Skeletal muscle tissue (tissue), 4 donors: ENCODE measurements around the gene SLC4A8. TPM values are rescaled to one million over a fixed set of nuclear protein-coding genes. Genes with fewer than 3 reads are reported as not detected.

Source experiments
- H3K27ac ChIP-seq: one replicate; pipeline ENCODE4 v1.7.0; 2013; ENCODE audit warnings: mild to moderate bottlenecking, low read depth, low read length, inconsistent platforms
- H3K27me3 ChIP-seq, 3 donors: one replicate each; pipeline ENCODE4 v1.7.0; 2013; ENCODE audit warnings: low read length in 3 of 3; ENCODE audit not compliant: control insufficient read depth in 3 of 3, insufficient read depth in 3 of 3
- H3K36me3 ChIP-seq, 3 donors: one replicate each; pipeline ENCODE4 v1.7.0; 2013; ENCODE audit warnings: low read length in 3 of 3; ENCODE audit not compliant: control insufficient read depth in 3 of 3, insufficient read depth in 3 of 3
- H3K4me1 ChIP-seq, 3 donors: one replicate each; pipeline ENCODE4 v1.7.0; 2013; ENCODE audit warnings: low read length in 3 of 3, mild to moderate bottlenecking in 3 of 3; ENCODE audit not compliant: control insufficient read depth in 3 of 3, insufficient read depth in 3 of 3
- H3K4me3 ChIP-seq, 3 donors: one replicate each; pipeline ENCODE4 v1.7.0; 2013; ENCODE audit warnings: low read length in 3 of 3
- H3K9ac ChIP-seq, 3 donors: one replicate each; pipeline ENCODE4 v1.7.0; 2013; ENCODE audit warnings: low read length in 3 of 3, mild to moderate bottlenecking in 3 of 3, moderate library complexity in 2 of 3, low read depth in 1 of 3
- H3K9me3 ChIP-seq, 3 donors: one replicate each; pipeline ENCODE4 v1.7.0; 2013; ENCODE audit warnings: low read length in 3 of 3; ENCODE audit not compliant: control insufficient read depth in 3 of 3
- total RNA-seq: library from RNA; depleted of rRNA; stranded (reverse); fragments of >200 nt; gene quantifications from one replicate; pipeline ENCODE4 v1.2.3, GENCODE V29; 2014
- donor health status: Osteomylitis.

The SLC4A8 gene
- total RNA-seq, 1 donor from 2014 or later, result 0.52 TPM

DNA sequence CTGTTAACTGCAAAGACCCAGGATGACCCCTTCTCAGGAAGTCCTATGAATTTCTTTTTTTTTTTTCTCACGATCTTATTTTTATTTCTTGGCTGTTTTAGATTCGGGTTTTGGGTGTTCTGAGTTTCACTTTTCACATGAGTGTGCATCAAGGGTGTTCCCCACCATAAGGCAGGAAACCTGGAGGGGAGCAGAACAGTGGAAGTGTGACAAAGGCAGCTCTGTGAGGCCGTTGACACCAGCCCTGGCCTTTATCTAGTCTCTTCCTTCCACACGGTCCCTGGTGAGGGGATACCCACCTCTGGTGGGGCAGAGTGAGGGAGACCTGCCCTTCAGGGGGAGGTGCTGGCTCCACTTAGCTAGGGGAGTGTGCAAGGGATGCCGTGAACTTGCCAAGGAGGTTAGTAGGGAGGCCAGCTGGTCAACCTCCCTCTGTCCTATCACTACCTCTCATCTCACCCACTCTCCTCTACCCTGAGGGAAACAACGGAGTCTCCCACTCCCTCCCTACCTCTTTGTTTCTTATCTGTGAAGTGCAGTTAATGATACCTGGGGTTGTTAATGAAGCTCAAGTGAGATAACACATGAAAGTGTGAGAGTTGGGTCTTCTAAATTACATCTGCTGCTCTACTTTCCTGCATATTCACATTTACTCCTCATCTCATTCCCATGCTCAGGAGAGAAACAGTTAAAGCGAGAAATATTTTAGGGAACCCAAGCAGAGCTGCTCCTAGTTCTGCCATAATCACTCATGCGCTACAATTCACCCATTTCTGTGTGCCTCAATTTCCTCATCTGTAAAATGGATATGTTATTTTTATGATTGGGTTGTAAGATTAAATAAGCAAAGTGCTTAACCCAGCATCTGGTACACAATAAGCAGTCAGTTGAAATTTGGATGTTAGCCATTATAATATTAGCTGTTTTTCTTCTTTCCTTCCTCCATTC, 29.1 kb upstream of the SLC4A8 start:
- Histone ChIP-seq H3K4me3 (no peak overlapping the region), H3K36me3 (no peaks in the 10 kb centered on the region), H3K9ac (no peak overlapping the region), H3K27ac (no peak overlapping the region), H3K9me3 (no peaks in the 10 kb centered on the region), H3K27me3 (peaks cover 10 to 27% (median 11%) of the 10 kb centered on the region in 3 donors), H3K4me1 (peaks cover 5 to 12% (median 5%) of the 10 kb centered on the region in 3 donors)

DNA sequence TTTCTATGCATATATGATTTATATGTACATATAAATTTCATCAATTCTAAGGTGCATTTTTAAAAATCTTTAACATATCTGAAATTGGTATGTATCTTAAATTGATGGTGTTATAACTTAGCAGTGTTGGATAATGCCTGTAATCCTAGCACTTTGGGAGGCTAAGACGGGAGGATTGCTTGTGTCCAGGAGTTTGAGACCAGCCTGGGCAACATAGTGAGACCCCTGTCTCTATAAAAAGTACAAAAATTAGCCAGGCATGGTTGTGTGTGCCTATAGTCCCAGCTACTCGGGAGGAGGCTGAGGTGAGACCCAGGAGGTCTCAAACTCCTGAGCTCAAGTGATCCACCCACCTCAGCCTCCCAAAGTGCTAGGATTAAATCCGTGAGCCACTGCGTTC, 27.0 kb upstream of the SLC4A8 start:
- Histone ChIP-seq H3K9me3 (no peaks in the 10 kb centered on the region), H3K4me1 (peaks cover 0 to 2% (median 0%) of the 10 kb centered on the region in 3 donors), H3K9ac (no peak overlapping the region), H3K27me3 (peaks cover 3 to 20% (median 9%) of the 10 kb centered on the region in 3 donors), H3K36me3 (no peaks in the 10 kb centered on the region), H3K4me3 (no peak overlapping the region), H3K27ac (no peak overlapping the region)

DNA sequence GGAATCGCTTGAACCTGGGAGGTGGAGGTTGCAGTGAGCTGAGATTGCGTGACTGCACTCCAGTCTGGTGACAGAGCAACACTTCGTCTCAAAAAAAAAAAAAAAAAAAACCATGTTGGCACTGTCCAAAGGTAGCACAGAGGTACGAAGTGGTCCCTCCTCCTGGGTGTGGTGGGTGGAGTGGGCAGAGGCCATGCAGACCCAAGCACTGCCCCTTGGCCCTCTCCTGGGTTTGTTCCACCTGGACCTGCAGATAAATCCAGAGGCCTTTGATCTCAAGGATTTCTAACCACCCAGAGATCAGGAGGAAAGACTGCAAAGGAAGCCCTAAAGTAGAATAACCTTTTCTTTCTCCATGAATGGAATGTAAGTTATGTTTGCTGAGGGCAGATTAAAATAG, 24.7 kb upstream of the SLC4A8 start:
- Histone ChIP-seq H3K27me3 (peaks cover 3 to 10% (median 9%) of the 10 kb centered on the region in 3 donors), H3K27ac (no peak overlapping the region), H3K4me3 (no peak overlapping the region), H3K9me3 (no peaks in the 10 kb centered on the region), H3K9ac (no peak overlapping the region), H3K4me1 (no peaks in the 10 kb centered on the region), H3K36me3 (no peaks in the 10 kb centered on the region)

DNA sequence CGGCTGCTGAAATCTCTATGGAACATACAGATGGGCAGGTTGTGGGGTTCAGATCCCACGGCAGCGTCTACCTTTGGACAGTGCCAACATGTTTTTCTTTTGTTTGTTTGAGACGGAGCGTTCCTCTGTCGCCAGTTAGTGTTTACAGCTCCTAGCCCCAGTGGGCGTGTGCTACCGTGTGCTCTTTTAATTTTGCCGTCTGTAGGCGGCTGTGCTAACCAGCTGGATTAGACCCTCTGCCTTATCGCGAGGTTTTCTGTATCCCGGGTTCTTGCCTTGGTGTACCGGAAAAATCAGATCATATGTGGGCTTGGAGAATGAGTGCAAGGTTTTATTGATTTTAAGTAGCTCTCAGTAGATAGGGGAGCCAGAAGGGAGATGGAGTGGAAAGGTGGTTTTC, 23.6 kb upstream of the SLC4A8 start:
- H3K36me3 ChIP-seq, result no peaks in the 10 kb centered on the region
- no peaks in the 10 kb centered on the region for H3K4me1 ChIP-seq
- H3K27ac ChIP-seq, result no peak overlapping the region
- no peak overlapping the region for H3K9ac ChIP-seq
- H3K27me3 ChIP-seq, result peaks cover 0 to 9% (median 8%) of the 10 kb centered on the region in 3 donors
- H3K4me3 ChIP-seq, result no peak overlapping the region
- no peaks in the 10 kb centered on the region for H3K9me3 ChIP-seq

DNA sequence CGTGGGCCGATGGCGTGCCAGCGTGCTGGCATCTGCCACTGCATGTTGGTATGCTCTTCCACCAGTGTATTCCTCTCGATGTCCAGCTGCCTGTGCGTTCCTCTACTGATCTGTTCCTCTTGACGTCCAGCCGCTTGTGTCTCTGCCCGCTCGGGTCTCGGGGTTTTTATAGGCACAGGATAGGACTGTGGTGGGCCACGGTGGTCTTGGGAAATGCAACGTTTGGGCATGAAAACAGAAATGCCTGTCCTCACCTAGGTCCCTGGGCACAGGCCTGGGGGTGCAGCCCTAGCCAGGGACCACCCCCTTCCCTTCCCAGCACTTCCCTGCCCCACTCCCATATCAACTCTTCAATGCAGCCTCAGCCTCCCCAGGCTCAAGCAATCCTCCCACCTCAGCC, 23.1 kb upstream of the SLC4A8 start:
- Histone ChIP-seq H3K9ac (no peak overlapping the region), H3K4me3 (no peak overlapping the region), H3K27me3 (peaks cover 0 to 9% (median 8%) of the 10 kb centered on the region in 3 donors), H3K4me1 (no peaks in the 10 kb centered on the region), H3K36me3 (no peaks in the 10 kb centered on the region), H3K9me3 (no peaks in the 10 kb centered on the region), H3K27ac (no peak overlapping the region)

DNA sequence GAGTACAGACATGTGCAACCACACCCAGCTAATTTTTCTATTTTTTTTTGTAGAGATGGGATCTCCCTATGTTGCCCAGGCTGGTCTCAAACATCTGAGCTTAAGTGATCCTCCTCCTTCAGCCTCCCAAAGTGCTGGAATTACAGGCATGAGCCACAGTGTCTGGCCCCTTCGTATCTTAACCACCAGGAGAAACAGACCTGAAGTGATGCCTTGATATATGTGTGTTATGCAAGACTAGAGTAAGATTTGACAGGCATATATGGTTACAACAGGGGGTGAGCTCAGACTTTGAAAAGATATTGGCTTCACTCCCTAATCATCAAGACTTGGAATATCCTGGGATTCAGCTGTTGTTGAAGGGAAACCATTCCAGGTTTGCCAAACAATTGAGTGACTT, 22.7 kb upstream of the SLC4A8 start:
- H3K9me3 ChIP-seq, result no peaks in the 10 kb centered on the region
- no peaks in the 10 kb centered on the region for H3K4me1 ChIP-seq
- H3K27me3 ChIP-seq, result peaks cover 0 to 9% (median 8%) of the 10 kb centered on the region in 3 donors
- H3K36me3 ChIP-seq, result no peaks in the 10 kb centered on the region
- no peak overlapping the region for H3K27ac ChIP-seq
- no peak overlapping the region for H3K4me3 ChIP-seq
- H3K9ac ChIP-seq, result no peak overlapping the region

DNA sequence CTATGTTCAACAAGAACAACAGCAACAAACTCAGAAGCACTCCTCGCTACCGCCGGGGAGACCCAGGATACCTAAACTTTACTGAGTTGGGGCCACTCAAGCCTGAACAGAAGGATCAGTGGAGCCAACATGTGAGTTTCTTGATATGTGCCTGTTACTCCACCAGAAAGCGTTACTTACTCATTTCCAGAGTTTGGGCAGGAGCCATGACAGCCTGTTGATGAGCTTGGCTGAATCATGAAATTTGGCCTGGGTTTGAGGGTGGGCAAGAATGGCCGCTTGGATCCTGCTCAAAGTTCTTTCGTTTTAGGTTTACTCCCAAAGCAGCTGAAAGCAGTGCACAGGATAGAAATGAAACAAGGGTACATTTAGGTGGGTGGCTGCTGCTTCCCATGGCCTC, 21.5 kb upstream of the SLC4A8 start:
- peaks cover 0 to 9% (median 8%) of the 10 kb centered on the region in 3 donors for H3K27me3 ChIP-seq
- no peaks in the 10 kb centered on the region for H3K36me3 ChIP-seq
- H3K4me3 ChIP-seq, result no peak overlapping the region
- no peak overlapping the region for H3K9ac ChIP-seq
- H3K9me3 ChIP-seq, result no peaks in the 10 kb centered on the region
- no peak overlapping the region for H3K27ac ChIP-seq
- no peaks in the 10 kb centered on the region for H3K4me1 ChIP-seq

DNA sequence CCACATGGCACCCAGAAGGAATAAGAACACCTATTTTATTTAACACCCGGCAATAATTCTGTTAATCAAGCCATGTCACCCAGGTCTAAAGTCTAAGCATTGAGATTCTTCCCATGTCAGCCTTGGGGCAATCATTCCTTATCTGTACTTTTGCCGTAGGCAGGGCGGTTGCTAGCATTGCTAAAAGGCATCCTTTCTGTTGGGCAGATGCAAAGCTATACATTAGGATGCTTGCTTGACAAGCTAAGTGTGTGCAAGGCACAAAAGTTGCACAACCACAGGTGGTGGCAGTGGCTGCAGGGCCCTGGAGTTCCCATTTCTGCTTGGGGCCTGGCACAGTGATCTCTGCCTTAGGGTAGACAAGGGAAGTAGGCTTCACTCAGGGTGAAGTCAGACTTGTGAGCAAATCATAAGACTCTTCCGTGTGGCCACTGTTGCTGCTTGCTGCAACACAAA, 20.9 kb upstream of the SLC4A8 start:
- H3K27me3 ChIP-seq, result peaks cover 0 to 9% (median 8%) of the 10 kb centered on the region in 3 donors
- H3K36me3 ChIP-seq, result no peaks in the 10 kb centered on the region
- no peak overlapping the region for H3K9ac ChIP-seq
- no peak overlapping the region for H3K4me3 ChIP-seq
- H3K4me1 ChIP-seq, result no peaks in the 10 kb centered on the region
- H3K9me3 ChIP-seq, result no peaks in the 10 kb centered on the region
- H3K27ac ChIP-seq, result no peak overlapping the region

DNA sequence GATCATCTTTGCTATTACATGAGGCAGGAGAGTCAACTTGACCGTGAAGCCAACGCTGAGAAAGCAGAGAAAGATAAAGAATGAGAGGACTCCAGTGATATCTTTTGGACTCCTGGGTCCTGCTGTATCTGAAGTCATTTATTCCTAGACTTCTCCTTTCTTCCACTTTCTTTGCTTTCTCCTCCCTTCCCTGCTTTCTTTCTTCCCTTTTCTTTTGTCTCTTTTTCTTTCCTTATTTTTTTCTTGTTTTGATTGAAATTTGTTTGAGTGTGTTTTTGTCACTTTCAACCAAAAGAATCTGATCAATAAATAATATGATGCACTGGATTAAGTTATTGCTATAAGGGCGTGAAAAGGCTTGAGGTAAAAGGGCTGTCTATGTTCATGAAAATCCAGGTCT, 20.0 kb upstream of the SLC4A8 start:
- H3K27me3 ChIP-seq, result peaks cover 0 to 9% (median 8%) of the 10 kb centered on the region in 3 donors

DNA sequence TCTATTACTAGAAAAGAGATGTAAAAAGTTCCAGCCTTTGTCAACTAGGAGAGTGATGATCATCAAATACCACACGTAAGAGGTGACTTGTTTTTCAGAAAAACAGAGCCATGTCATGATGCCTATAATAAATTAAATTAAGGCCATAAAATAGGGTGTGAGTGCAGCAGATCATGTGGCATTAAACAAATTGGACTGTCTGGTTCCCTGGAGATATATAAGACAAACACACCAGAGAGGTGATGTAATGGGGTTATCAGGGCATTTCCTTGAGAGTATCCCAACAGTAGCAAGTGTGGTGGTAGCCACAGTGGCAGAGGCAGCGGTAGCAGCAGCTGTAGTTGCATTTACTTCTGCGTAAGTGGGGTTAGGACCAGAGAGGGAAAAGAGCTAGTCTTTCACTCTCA, 18.8 kb upstream of the SLC4A8 start:
- Histone ChIP-seq H3K27ac (no peak overlapping the region), H3K4me1 (no peaks in the 10 kb centered on the region), H3K36me3 (no peaks in the 10 kb centered on the region)

More for the DNA sequence above, 20.0 kb upstream of the SLC4A8 start:
- H3K36me3 ChIP-seq, result no peaks in the 10 kb centered on the region
- H3K4me1 ChIP-seq, result no peaks in the 10 kb centered on the region
- H3K27ac ChIP-seq, result no peak overlapping the region
- H3K9ac ChIP-seq, result no peak overlapping the region
- H3K9me3 ChIP-seq, result no peaks in the 10 kb centered on the region
- H3K4me3 ChIP-seq, result no peak overlapping the region

More for the DNA sequence above, 18.8 kb upstream of the SLC4A8 start:
- no peak overlapping the region for H3K9ac ChIP-seq
- peaks cover 0 to 9% (median 8%) of the 10 kb centered on the region in 3 donors for H3K27me3 ChIP-seq
- H3K9me3 ChIP-seq, result no peaks in the 10 kb centered on the region
- no peak overlapping the region for H3K4me3 ChIP-seq
